GM19372 (cell line): ENCODE measurements around the gene TXNL4B.
"Not testable (repeated sequence)": the region's sequence is repeated elsewhere in the genome, so short reads cannot be mapped to it uniquely, and the experiment has no call there.

Experiments used
- ATAC-seq: cut with Tn5 transposase; IDR thresholded peaks from one replicate; pipeline ENCODE4 v1.9.1; 2021; ENCODE audit warnings: mild to moderate bottlenecking, low read depth, moderate library complexity; ENCODE audit not compliant: unreplicated experiment

The TXNL4B gene

DNA sequence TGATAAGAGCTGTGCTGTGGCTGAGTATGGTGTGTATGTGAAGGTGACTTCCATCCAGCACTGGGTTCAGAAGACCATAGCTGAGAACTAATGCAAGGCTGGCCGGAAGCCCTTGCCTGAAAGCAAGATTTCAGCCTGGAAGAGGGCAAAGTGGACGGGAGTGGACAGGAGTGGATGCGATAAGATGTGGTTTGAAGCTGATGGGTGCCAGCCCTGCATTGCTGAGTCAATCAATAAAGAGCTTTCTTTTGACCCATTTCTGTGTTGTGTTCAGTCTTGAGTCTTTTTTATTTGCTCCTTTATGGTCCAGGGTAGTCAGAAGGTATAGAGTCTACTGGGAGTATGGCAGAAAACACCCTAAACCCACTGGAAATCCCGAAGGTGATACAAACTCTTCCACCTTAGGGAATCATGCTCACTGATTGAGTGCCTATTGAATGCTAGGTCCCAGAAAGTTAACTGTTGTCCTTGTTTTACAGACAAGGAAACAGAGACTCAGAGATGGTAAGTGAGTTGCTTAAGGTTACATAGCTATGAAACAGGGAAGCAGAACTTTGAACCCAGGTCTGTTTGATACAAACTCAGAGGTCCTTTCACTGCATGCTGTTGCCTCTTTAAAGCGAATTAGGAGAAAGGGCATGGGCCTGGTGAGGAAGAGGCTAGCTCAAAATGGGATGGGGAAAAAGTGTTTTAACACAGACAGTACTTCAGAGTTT is 16.3 kb downstream of the TXNL4B start:
- ATAC-seq: not testable (repeated sequence)

DNA sequence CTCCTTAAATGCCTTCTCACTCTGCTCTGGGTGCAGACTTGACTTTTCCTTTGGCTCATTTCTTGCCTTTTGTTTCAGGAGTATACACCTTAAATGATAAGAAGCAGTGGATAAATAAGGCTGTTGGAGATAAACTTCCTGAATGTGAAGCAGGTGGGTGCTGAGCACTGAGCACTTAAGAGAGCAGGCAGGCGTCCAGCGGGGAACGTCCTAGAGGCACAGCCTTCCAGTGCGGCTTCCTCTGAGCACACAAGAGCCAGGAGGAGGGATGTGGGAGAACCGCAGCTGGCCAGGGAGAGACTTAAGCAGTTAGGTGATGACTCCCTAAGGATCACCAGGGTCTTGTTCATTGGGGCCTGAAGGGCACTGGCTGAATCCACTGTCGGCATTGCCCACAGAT is 18.4 kb downstream of the TXNL4B start:
- ATAC-seq: not testable (repeated sequence)

DNA sequence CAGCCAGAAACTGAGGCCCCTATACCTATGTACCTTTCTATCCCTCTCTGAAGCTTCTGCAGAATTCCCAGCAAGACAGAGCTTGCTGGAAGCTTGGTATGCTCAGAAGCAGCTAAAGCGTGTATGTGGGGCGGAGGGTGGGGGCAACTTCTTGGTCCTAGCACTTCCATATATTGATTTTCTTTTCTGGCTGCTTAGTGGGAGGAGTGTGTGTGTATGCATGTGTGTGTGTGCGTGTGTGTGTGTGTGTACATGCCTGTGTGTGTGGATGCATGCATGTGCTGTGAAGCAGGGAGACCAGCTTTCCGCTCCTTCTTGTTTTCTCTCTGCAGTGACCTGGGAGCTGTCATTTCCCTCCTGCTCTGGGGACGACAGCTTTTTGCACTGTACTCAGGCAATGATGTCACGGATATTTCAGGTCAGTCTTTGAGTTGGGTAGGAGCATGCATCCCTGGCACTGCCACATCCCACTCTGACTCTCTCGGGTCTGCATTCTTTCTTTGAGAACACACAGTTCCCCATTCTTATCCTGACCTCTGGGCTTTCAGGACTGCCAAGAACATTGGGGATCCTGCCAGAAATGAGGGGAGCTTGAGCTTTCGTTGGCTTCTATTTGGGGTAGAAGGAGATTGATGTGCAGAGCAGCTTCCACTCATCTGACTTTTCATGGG is 19.7 kb downstream of the TXNL4B start:
- no peak for ATAC-seq

DNA sequence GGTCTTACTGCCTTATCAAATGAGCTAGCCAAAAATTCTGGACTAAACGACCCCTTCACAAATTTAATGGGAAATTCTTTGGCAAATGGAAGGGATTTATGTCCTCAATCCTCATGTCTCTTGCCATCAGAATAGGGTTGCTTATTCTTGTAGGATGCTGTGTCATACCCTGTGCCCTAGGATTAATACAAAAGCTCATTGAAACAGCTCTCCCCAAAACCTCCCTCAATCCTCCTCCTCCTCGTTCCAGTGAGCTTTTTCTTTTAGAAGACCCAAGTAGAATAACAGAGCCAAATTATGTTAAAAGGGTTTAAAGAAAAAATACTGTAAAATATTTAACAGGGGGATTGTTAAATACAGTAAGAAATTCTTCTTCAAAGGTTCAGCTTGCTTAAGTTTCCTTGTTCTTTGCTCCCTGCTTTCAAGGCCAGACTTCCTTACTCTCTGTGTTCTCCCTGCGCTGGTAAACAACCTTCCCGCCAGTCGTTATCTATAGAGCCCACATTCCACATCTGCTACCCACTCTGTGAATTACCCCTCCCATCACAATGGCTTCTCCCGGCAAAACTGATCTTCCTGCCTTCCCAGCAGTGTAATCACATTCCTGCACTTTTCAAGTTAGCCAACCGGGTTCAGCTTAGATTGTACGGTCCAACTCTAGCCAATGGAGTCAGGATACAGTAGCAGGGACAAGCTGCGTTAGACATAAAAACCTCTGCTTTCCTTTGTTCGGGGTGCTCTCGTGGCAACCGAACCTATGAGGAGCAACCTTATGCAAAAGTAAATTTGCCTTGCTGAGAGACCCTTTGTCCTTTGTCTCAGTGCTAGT is 20.7 kb downstream of the TXNL4B start:
- ATAC-seq: no peak

DNA sequence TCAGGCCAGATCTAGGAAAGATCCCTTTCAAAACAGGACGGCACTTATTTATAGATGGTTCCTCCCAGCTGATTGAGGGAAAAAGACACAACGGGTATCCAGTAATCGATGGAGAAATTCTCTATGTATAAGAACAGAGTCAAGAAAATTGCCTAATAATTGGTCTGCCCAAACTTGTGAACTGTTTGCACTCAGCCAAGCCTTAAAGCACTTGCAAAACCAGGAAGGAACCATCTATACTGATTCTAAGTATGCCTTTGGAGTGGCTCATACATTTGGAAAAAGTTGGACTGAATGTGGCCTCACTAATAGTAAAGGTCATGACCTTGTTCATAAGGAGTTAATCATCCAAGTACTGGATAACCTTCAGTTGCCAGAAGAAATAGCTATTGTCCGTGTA is 24.5 kb downstream of the TXNL4B start:
- no peak for ATAC-seq

DNA sequence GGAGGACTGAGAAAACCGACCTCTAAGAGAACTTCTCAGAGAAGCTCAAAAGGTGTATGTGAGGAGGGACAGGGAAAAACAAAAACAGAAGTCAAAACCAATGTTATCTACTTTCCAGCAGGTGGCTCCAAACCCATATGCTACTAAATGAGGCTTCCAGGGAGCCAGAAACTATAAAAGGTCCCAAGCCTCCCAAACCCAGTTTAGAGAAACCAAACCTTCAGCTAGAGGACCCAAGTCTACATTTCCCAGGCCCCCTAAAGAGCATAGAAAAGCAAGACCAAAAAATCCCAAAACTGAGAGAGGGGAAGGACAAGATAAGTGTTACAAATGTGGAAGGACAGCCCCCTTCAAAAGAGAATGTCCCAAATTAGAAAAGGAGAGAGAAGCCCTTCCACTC is 26.7 kb downstream of the TXNL4B start:
- ATAC-seq: no peak

DNA sequence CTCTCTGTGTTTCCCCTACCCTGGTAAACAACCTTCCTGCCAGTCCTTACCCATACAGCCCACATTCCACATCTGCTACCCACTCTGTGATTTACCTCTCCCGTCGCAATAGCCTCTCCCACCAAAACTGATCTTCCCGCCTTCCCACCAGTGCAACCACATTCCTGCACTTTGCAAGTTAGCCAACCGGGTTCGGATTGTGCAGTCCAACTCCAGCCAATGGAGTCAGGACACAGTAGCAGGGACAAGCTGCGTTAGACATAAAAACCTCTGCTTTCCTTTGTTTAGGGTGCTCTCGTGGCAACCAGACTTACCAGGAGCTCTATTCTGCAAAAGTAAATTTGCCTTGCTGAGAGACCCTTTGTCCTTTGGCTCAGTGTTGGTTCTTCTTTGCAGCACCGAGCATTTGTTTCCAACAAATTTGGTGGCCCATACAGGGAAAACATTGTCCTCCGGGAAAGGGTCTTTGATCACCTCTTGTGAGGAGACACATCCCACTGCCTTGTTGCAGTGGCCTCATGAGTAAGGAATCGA is 29.0 kb downstream of the TXNL4B start:
- no peak for ATAC-seq

DNA sequence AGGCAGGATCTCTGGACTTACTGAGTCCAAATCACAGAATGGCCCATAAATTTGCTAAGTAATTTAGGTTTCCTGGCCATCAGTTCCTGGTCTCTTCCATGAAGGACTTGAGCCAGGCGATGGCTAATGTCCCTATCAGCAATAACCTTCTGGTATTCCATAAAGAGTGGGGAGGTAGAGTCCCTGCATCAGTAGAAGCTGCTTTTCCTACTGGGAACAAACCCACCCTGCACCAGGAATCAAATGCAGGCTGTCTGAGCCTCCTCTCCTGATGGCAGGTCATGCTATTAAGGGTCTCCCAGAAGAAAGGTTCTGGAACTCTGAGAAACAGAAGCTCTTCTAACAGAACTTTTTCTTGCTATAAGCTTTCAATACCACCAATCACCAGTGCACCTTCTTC is 31.9 kb downstream of the TXNL4B start:
- no peak for ATAC-seq

DNA sequence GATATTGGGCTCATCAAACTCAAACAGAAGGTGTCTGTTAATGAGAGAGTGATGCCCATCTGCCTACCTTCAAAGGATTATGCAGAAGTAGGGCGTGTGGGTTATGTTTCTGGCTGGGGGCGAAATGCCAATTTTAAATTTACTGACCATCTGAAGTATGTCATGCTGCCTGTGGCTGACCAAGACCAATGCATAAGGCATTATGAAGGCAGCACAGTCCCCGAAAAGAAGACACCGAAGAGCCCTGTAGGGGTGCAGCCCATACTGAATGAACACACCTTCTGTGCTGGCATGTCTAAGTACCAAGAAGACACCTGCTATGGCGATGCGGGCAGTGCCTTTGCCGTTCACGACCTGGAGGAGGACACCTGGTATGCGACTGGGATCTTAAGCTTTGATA is 33.0 kb downstream of the TXNL4B start:
- no peak for ATAC-seq

DNA sequence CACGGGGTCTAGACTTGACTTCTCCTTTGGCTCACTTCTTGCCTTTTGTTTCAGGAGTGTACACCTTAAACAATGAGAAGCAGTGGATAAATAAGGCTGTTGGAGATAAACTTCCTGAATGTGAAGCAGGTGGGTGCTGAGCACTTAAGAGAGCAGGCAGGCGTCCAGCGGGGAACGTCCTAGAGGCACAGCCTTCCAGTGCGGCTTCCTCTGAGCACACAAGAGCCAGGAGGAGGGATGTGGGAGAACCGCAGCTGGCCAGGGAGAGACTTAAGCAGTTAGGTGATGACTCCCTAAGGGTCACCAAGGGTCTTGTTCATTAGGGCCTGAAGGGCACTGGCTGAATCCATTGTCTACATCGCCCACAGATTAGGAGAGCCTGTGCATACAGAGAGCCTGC is 34.4 kb downstream of the TXNL4B start:
- ATAC-seq: not testable (repeated sequence)

DNA sequence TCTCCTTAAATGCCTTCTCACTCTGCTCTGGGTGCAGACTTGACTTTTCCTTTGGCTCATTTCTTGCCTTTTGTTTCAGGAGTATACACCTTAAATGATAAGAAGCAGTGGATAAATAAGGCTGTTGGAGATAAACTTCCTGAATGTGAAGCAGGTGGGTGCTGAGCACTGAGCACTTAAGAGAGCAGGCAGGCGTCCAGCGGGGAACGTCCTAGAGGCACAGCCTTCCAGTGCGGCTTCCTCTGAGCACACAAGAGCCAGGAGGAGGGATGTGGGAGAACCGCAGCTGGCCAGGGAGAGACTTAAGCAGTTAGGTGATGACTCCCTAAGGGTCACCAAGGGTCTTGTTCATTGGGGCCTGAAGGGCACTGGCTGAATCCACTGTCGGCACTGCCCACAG is 36.1 kb downstream of the TXNL4B start:
- not testable (repeated sequence) for ATAC-seq

DNA sequence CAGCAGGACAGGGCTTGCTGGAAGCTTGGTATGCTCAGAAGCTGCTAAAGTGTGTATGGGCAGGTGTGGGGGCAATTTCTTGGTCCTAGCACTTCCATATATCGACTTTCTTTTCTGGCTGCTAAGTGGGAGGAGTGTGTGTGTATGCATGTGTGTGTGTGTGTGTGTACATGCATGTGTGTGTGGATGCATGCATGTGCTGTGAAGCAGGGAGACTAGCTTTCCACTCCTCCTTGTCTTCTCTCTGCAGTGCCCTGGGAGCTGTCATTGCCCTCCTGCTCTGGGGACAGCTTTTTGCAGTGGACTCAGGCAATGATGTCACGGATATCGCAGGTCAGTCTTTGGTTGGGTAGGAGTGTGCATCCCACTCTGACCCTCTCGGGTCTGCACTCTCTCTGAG is 37.5 kb downstream of the TXNL4B start:
- ATAC-seq: no peak

DNA sequence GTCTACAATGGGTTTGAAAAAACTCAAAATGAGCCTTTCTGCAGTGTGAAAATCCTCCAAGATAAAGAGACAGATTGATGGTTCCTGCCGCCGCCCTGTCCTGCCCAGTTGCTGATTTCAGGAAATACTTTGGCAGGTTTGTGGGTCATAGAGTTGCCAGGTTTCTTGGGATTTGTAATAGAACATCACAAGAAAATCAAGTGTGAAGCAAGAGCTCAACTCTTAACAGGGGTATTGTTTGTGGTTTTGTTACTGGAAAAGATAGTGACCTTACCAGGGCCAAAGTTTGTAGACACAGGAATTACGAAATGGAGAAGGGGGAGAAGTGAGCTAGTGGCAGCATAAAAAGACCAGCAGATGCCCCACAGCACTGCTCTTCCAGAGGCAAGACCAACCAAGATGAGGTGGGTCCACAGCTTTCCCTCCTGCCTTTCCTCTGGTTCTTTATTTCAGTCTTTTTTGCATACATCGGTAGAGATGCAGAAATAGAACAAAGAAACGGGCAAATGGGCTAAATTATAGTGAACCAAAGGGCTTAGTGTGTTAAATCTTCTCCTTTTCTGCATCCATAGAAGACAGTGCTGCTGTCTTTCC is 39.1 kb downstream of the TXNL4B start, which contains the start of gene HP:
Gene HP, plus strand, starts transcription at position 252 of the 594 bp plus-strand sequence. Its CDS starts 148 bp downstream, at position 400.
- not testable (repeated sequence) for ATAC-seq

DNA sequence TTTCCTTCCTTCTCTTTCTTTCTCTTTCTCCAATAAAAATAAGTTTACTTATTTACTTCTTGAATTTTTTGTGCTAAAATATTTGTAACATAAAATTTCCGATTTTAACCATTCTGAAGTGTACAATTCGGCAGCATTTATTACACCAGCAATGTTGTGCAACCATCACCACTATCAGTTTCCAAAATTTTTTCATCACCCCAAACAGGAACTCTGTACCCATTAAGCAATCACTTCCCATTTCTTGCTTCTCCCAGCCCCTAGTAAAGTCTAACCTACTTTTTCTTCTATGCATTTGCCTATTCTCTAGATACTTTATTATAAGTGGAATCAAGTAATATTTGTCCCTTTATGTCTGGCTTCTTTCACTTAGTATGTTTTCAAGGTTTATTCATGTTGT is 41.6 kb downstream of the TXNL4B start:
- no peak for ATAC-seq

DNA sequence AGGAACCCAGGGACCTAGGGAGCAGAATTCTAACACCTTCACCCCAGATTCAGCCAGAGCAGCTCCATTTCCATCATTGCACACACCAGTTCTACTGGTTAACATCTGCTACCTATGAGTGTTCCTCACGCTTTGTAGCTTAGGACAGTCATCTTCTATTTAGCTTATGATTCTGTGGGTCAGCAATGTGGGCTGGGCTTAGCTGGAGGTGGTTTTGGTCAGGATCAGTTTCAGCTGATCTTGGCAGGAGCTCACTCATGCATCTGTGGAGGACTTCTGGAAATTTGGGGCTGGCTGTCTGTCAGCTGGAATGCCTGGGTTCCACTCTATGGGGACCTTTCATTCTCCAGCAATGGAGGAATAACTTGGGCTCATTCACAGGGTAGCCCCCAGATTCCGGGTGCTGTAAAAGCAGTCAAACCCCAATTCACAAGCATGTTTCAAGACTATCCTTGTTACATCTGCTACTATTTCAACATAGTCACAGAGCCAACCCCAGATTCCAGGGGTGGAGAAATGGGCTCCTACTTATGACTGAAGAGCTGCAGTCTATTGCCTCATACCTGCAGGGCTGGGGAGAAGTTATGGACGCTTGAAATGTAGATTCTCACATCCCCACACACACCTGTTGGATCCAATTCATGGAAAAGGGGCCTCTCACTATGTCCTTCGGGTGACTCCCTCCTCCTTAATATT is 42.5 kb downstream of the TXNL4B start:
- ATAC-seq: no peak

DNA sequence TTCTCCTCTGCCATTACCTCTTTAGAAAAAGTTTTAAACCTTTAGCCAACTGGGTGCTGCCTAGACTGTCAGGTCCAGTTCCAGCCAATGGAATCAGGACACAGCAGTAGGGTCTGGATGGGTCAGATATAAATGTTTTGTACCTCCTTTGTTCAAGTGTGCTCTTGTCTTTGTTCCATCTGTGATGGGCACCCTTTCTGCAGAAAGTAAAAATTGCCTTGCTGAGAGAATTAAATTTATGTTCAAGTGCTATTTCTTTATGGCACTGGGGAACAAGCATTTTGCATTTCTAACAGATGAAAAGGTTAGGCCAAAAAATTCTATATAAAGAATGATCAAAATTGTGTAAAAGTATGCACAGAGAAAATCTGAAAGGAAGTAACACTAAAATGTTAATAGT is 44.3 kb downstream of the TXNL4B start:
- no peak for ATAC-seq

DNA sequence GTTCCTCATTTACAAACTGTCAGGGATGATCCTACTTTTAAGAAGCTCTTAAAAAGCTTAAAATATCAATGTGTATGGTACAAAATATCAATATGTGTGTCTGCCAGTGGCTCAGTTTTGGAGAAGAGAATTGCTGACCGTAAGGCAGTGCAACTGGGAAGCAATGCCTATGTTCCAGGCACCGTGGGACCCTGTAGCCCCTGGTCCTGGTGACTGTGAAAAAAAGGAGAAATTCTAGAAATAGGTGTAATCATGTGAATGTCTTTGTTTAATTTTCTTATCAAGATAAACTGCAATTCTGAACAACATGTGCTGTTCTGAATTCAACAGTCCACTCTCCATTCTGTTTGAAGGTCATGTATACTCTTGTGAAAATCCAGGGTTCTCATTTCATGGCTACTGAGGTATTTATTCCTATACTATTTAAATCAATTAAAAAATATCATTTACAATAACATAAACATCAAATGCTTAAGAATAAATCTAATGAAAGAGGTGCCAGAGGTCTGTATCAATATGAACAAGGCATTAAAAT is 48.5 kb downstream of the TXNL4B start:
- no peak for ATAC-seq

DNA sequence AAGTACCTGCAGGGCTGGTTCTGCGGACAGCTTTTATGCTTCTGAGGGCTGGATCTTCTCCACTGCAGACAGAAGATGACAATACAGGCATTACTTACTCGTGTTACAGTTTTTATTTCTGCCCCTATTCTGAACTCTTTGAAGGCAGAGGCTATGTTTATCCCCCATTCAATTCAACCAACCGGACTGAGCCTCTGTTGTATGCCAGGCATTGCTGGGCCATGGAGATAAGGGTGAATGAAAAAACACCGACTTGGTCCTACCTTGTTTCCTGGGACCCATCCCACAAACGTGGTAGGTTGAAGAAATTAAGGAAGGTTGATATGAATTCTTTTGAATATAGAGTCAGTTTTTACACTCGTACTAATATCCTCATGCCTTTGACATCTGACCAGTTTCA is 49.1 kb downstream of the TXNL4B start:
- no peak for ATAC-seq

DNA sequence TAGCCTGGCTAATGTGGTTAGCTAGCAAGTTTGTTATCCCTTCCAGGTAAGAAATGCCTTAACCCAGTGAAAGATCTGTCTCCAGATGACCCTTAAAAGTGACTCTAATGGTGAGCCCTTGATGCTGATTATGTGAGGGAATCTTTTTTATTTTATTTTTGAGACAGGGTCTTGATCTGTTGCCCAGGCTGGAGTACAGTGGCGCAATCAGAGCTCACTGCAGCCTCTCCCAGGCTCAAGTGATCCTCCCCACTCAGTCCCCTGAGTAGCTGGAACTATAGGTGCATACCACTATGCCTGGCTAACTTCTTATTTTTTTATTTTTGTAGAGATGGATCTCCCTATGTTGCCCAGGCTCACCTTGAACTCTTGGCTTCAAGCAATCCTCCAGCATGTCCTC is 49.9 kb downstream of the TXNL4B start:
- ATAC-seq: no peak

DNA sequence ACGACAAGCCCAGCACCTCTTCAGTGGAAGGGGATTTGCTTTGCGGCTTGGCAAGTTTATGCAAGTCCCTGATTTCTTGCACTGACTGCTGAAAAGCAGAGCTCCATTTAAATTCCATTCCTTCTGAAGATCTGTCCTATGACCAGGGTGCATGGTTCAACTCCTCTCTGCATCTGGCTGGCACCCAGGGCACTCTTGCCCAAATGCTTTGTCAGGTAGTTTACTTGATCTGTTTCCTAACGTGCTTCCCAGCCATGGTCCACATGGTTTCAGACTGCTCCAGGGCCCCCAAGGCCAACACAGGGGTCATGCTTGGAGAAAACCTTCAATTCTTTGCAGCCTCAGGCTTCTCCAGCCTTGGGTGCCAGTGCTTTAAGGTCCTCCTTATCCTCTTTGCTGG is 50.4 kb downstream of the TXNL4B start:
- ATAC-seq: no peak
